Osteocyte (in vitro differentiated cells): Measurements from ENCODE around the gene SUPT5H. TPM values are rescaled to one million over a fixed set of nuclear protein-coding genes. Genes with fewer than 3 reads are reported as not detected.

Experiments
- DNase-seq: peaks from one replicate; pipeline ENCODE4 v3.0.0; 2021; ENCODE audit warnings: mixed read lengths; ENCODE audit not compliant: unreplicated experiment; ENCODE audit errors: extremely low spot score
- H3K27ac Mint-ChIP-seq: one replicate; pipeline ENCODE4 v1.8.0; 2021; ENCODE audit warnings: mild to moderate bottlenecking, mixed read lengths; ENCODE audit not compliant: unreplicated experiment
- H3K27me3 Mint-ChIP-seq: one replicate; pipeline ENCODE4 v1.8.0; 2021; ENCODE audit warnings: mixed read lengths; ENCODE audit not compliant: unreplicated experiment
- H3K36me3 Mint-ChIP-seq: one replicate; pipeline ENCODE4 v1.8.0; 2021; ENCODE audit warnings: mixed read lengths; ENCODE audit not compliant: unreplicated experiment
- H3K4me1 Mint-ChIP-seq: one replicate; pipeline ENCODE4 v1.8.0; 2021; ENCODE audit warnings: mixed read lengths; ENCODE audit not compliant: unreplicated experiment
- H3K4me3 Mint-ChIP-seq: one replicate; pipeline ENCODE4 v1.8.0; 2021; ENCODE audit warnings: mild to moderate bottlenecking, moderate library complexity, mixed read lengths; ENCODE audit not compliant: unreplicated experiment
- H3K9me3 Mint-ChIP-seq: one replicate; pipeline ENCODE4 v1.8.0; 2021; ENCODE audit warnings: mixed read lengths; ENCODE audit not compliant: unreplicated experiment
- total RNA-seq: library from RNA; stranded (reverse); gene quantifications from 2 replicates; pipeline ENCODE4 v1.2.1, GENCODE V29; 2021
- TF ChIP-seq, protein P1 (sequence below): fragments of 200-600 bp; sonication (generic); IDR thresholded peaks from 2 replicates; pipeline ENCODE4 v1.5.0; 2021; ENCODE audit warnings: antibody characterized with exemption, mild to moderate bottlenecking, moderate library complexity

The SUPT5H gene
- total RNA-seq, 1 donor from 2014 or later, result 130 TPM

DNA sequence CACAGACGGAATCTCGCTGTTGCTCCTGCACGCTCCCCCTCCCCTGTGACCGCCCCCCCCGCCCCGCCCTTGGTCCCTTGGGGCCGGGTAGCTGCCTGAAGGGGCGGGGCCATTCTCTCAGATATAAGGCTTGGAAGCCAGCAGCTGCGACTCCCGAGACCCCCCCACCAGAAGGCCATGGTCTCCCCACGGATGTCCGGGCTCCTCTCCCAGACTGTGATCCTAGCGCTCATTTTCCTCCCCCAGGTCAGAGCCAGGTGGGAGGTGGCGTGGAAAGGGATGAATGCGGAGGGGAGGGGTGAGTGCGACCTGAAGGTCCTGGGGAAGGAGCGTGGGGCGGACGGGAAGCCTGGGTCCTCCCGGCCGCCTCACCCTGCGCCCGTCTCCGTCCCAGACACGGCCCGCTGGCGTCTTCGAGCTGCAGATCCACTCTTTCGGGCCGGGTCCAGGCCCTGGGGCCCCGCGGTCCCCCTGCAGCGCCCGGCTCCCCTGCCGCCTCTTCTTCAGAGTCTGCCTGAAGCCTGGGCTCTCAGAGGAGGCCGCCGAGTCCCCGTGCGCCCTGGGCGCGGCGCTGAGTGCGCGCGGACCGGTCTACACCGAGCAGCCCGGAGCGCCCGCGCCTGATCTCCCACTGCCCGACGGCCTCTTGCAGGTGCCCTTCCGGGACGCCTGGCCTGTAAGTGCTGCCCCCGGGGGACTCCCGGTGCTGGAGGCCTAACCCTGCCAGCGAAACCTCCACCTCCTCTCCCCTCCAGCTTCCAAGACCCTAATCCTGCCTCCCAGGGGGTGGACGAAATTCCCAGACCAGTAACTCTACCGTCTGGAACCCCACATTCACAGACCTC is 53.6 kb downstream of the SUPT5H start, which contains the start of gene DLL3:
Gene DLL3 (plus strand): TSS at position 150 of the 845 bp plus-strand sequence. CDS start 28 bp downstream, at position 178.
- Mint-ChIP-seq H3K36me3 (no peaks in the 10 kb centered on the region), H3K4me3 (peak within 1 kb of the TSS; percentile 66), H3K4me1 (peaks cover 24% of the 10 kb centered on the region), H3K27me3 (peaks cover 41% of the 10 kb centered on the region), H3K9me3 (no peaks in the 10 kb centered on the region), H3K27ac (no peak within 1 kb of the TSS)
- DNase-seq, result no peak
- TF ChIP-seq, protein P1, sequence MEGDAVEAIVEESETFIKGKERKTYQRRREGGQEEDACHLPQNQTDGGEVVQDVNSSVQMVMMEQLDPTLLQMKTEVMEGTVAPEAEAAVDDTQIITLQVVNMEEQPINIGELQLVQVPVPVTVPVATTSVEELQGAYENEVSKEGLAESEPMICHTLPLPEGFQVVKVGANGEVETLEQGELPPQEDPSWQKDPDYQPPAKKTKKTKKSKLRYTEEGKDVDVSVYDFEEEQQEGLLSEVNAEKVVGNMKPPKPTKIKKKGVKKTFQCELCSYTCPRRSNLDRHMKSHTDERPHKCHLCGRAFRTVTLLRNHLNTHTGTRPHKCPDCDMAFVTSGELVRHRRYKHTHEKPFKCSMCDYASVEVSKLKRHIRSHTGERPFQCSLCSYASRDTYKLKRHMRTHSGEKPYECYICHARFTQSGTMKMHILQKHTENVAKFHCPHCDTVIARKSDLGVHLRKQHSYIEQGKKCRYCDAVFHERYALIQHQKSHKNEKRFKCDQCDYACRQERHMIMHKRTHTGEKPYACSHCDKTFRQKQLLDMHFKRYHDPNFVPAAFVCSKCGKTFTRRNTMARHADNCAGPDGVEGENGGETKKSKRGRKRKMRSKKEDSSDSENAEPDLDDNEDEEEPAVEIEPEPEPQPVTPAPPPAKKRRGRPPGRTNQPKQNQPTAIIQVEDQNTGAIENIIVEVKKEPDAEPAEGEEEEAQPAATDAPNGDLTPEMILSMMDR, result no peak

DNA sequence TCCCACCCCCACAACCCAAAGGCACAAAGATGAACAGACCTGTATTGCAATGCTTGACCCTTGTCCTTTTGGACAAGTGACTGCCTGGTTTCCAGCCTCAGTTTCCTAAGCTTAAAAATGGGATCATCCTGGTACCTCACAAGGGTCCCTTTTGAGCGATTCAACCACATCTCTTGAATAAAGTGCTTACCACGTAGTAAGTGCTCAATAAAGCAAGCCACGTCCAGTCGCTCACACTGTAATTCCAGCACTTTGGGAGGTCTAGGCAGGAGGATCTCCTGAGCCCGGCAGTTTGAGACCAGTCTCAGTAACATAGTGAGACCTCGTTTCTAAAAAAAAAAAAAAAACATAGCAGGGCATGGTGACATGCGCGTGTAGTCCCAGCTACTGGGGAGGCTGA is 54.5 kb downstream of the SUPT5H start:
- Mint-ChIP-seq H3K36me3 (no peaks in the 10 kb centered on the region), H3K4me3 (peak overlapping the region; percentile 39), H3K9me3 (no peaks in the 10 kb centered on the region), H3K27ac (no peak overlapping the region), H3K4me1 (peaks cover 24% of the 10 kb centered on the region), H3K27me3 (peaks cover 49% of the 10 kb centered on the region)
- no peak for DNase-seq
- TF ChIP-seq, protein P1, result no peak

DNA sequence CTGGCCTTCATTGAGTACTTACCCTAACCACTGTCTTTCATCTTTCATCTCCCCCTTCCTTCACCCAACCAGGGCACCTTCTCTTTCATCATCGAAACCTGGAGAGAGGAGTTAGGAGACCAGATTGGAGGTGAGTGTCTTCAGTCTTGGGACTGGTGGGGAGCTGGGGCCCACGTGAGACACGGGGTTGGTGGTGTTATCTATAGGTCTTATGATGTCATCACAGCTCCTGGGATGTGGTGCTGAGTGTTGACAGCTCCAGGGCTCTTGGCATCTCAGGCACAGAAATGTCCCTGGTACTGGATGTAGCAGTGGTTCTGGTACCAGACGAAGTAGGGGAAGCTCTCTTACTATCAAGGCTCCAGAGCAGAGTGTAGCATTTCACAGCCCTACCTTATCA is 55.2 kb downstream of the SUPT5H start:
- DNase-seq, result no peak
- no peaks in the 10 kb centered on the region for H3K36me3 Mint-ChIP-seq
- TF ChIP-seq, protein P1, result no peak
- H3K9me3 Mint-ChIP-seq, result no peaks in the 10 kb centered on the region
- H3K27me3 Mint-ChIP-seq, result peaks cover 49% of the 10 kb centered on the region
- no peak overlapping the region for H3K4me3 Mint-ChIP-seq
- H3K27ac Mint-ChIP-seq, result no peak overlapping the region
- peaks cover 24% of the 10 kb centered on the region for H3K4me1 Mint-ChIP-seq

DNA sequence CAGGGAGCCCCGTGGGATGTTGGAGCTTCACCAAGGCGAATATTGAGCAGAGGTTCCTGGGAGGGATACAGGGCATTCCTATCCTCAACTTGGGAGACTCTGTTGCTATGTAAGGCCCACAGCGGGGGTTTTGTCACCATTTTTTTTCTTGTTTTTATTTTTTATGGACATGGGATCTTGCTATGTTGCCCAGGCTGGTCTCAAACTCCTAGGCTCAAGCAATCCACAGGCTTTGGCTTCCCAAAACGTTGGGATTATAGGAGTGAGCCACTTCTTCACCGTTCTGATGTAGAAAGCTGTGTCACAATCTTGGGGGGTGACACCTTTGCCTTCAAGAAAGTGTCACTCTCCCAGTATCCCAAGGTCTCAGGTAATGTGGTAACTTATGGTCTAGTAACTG is 56.0 kb downstream of the SUPT5H start:
- Mint-ChIP-seq H3K4me1 (peaks cover 25% of the 10 kb centered on the region), H3K27me3 (peaks cover 46% of the 10 kb centered on the region), H3K36me3 (no peaks in the 10 kb centered on the region), H3K4me3 (no peak overlapping the region), H3K27ac (no peak overlapping the region), H3K9me3 (no peaks in the 10 kb centered on the region)
- no peak for DNase-seq
- TF ChIP-seq, protein P1, result no peak

DNA sequence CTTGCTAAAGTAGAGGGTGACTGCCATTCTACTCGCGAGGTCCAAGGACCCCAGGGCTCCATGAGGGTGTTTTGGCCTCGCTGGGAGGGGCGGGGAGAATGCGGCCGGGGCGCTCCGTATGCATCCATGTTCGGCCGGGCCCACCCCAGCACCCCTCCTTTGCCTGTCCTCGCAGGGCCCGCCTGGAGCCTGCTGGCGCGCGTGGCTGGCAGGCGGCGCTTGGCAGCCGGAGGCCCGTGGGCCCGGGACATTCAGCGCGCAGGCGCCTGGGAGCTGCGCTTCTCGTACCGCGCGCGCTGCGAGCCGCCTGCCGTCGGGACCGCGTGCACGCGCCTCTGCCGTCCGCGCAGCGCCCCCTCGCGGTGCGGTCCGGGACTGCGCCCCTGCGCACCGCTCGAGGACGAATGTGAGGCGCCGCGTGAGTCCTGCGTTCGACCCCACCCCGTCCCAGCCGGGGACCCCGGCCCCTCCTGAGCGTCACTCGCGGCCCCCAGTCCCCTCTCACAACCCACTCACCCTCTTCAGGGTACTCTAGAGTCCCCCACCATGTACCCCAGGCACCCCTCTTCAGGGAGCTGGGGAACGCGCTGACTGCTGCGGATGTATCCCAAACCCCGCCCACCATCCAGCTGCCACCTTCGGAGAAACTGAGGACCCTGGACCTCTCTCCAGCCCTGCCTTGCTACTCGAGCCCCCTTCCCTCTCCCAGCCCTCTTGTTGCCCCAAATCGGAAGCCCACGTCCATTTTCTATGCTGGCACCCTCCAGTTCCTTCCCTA is 57.4 kb downstream of the SUPT5H start:
- no peak for DNase-seq
- Mint-ChIP-seq H3K9me3 (no peaks in the 10 kb centered on the region), H3K27me3 (peaks cover 48% of the 10 kb centered on the region)

More for the DNA sequence above, 57.4 kb downstream of the SUPT5H start:
- Mint-ChIP-seq H3K36me3 (no peaks in the 10 kb centered on the region), H3K4me1 (peaks cover 27% of the 10 kb centered on the region), H3K4me3 (no peak overlapping the region), H3K27ac (no peak overlapping the region)
- TF ChIP-seq, protein P1, result peak; percentile 86
